GM19328 (cell line): ENCODE data around the gene ZNF276.
A peak's percentile ranks its signal among the peaks of the same experiment; 100 is the strongest.

Experiments used
- ATAC-seq: cut with Tn5 transposase; IDR thresholded peaks from one replicate; pipeline ENCODE4 v1.9.1; 2021; ENCODE audit warnings: mild to moderate bottlenecking, moderate library complexity; ENCODE audit not compliant: unreplicated experiment

The ZNF276 gene

DNA sequence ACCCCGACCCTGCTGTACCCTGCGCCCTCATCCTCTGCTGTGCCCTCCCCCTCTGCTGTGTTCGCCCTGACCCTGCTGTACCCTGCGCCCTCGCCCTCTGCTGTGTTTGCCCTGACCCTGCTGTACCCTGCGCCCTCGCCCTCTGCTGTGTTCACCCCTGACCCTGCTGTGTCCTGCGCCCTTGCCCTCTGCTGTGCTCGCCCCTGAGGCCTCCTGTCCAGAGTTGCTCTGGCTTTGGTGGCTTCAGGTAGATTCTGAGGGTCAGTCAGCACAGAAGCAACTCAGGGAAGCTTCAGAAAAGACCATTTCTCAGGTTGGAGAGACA lies 11.5 kb downstream of the ZNF276 start:
- no peak for ATAC-seq

- ATAC-seq = no peak
These were observed 12.0 kb downstream of the ZNF276 start for GRCh38 chr16:89733322-89733721.

GRCh38 chr16:89733792-89734191 lies 12.5 kb downstream of the ZNF276 start:
- ATAC-seq = no peak

- ATAC-seq = no peak
These were observed 15.2 kb downstream of the ZNF276 start for GRCh38 chr16:89736554-89736953.

- ATAC-seq = no peak
These were observed 16.2 kb downstream of the ZNF276 start for GRCh38 chr16:89737341-89738071.

DNA sequence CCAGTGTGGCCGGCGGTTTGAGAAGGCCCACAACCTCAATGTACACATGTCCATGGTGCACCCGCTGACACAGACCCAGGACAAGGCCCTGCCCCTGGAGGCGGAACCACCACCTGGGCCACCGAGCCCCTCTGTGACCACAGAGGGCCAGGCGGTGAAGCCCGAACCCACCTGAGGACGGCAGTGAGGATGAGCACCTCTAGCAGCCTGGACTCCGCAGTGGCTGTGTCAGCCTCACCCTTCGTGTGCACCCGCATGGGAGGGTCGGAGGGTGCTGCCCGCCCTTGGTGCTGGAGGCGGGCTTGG lies 16.7 kb downstream of the ZNF276 start:
- no peak for ATAC-seq

DNA sequence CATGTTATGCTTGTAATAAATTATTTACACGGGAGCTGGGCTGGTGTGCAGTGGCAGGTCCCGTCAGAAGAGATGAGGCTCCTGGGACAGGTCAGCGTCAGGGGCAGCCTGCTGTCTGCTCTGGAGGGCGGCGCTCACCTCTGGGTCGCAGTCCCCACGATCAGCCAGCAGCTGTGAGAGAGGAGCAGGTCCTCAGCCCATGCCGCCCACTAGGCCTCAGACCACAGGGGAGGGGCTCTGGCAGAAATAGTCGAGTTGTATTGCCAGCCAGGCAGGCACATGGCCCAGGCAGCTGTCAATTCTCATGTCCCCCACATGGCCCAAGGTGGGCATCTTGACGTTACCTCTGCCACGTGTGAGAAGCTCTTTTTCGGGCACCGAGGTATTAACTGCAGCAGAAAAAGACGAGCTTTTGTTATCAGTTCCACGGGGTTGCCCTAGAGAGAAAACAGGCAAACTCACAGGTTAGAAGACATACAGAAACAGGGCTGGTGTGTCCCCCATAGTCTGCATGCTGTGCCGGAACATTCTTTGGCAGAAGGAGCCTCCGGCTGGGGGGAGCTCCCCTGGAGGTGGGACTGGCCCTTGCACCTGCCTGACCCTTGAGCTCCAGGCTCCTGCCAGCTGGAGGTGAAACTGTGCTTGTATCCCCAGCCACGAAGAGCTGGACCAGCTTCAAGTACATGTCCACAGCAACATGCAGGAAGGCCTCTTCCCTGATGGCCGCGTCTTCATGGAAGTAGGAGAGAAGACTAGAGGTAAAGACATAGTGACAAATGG lies 17.4 kb downstream of the ZNF276 start:
- ATAC-seq = no peak

GRCh38 chr16:89739383-89739782 lies 18.0 kb downstream of the ZNF276 start:
- no peak for ATAC-seq

DNA sequence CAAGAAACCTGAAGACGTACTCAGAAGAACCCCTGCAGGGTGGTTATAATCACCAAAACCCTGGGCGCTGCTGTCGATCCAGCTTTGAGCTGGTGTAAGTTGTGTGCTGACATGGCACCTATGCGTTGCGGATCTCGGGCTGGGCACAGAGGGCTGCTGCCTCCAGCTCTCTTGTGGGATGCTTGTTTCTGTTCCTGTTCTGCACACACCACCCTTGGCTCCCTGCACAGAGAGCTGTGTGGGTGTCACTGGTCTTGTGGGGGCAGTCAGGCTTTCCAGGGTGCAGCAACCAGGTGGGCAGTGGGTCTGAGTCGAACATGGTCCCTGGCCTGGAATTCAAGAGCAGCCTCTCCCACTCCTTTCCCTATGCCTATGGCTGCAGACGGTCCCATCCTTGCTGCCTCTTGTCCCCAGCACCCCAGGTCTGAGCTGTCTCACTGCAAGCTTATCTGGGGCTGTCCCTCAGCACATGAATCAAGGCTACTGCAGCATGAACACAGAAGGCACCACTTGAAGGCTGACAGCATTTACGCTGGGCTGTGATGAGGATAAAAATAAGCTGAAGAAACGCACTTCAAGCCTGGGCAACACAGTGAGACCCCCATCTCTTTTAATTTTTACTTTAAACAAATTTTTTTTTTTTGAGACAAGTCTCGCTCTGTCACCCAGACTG lies 20.1 kb downstream of the ZNF276 start:
- no peak for ATAC-seq

DNA sequence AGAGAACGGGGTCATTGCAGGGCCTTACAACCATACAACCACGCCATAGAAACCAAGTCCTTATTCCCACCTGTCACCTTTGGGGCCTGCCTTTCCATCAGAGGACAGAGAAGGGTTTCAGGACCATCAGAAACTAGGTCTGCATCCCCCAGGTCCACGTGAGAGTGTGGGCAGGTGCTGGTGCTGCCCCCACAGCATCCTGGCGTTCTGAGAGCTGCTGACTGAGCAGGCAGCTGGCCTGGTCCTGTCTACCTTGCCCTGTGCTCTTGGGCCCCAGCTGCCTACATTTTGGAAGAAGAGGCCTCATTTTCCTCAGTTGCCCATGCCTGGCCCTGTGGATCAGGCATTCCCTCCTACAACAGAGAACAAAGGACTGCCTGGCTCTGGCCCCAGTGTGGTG lies 21.6 kb downstream of the ZNF276 start:
- ATAC-seq = no peak

GRCh38 chr16:89744813-89745212 lies 23.5 kb downstream of the ZNF276 start:
- ATAC-seq = no peak

DNA sequence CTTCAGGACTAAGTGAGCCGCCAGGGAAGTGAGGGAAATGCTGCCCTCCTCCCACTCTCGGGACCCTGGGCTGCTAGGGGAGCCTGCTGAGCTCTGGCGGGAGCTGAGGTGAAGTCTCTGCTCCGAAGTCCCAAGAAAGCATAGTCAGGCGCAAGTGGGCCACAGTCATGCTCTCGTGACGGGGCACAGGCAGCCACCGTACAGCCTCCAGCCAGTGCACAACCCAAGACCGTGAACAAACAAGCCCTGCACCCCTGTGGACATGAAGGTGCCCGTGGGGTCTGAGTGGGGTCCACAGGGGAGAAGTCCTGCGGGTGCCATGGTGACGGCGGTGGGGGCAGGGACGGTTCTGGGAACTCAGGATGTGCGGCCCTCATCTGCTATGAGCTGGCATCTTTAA lies 24.7 kb downstream of the ZNF276 start:
- ATAC-seq = no peak

GRCh38 chr16:89748076-89748475 lies 26.7 kb downstream of the ZNF276 start:
- ATAC-seq = no peak

GRCh38 chr16:89748921-89749320 lies 27.6 kb downstream of the ZNF276 start:
- no peak for ATAC-seq

GRCh38 chr16:89749637-89750036 lies 28.3 kb downstream of the ZNF276 start:
- ATAC-seq = no peak

DNA sequence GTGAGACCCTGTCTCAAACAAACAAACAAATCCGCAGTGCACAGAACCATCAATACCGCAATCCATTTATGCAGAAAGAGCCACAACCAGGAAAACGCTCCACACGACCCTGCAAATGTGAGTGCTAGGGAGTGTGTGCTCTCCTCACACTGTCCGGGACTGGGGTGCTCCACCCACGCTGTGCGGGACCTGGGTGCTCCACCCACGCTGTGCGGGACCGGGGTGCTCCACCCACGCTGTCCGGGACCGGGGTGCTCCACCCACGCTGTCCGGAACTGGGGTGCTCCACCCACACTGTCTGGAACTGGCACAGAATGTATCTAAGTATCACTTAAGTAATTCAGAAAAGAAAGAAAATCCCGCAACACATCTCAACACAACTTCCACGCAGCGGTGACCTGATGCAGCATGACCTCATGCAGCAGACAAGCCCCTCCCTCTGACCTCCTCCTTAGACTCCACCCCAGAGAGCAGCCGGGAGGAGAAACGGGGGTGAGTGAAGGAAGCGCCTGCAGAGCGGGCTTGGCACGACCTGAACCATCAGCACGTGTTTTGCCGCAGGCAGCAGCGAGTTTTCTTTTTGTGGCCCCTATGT lies 38.5 kb downstream of the ZNF276 start:
- no peak for ATAC-seq

GRCh38 chr16:89761304-89761922 lies 40.1 kb downstream of the ZNF276 start:
- no peak for ATAC-seq

GRCh38 chr16:89764711-89765201 lies 43.4 kb downstream of the ZNF276 start:
- peak; percentile 83 for ATAC-seq

DNA sequence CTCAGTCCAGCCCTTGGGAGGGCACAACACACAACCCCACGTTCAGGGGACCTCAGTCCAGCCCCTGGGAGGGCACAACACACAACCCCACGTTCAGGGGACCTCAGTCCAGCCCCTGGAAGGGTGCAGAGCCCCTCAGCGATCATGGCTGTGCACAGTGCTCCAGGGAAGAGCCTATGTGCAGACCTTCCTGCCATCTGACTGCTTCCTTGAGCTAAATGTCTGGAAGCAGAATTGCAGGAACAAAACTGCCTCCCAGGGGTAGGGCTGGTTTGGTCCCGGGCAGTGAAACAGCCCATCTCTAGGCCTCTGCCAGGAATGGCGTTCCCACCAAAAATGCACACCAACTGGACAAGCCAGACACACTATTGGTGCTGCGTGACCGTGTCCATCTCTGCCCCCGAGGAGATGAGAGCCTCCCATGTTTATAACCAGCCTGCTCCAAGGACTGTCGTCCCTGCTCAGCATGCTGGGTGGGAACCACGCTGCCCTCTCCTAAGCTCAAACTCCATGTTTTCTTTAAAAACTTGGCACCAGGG lies 44.0 kb downstream of the ZNF276 start:
- ATAC-seq = no peak

- no peak for ATAC-seq
These were observed 49.0 kb downstream of the ZNF276 start for GRCh38 chr16:89770367-89770766.

DNA sequence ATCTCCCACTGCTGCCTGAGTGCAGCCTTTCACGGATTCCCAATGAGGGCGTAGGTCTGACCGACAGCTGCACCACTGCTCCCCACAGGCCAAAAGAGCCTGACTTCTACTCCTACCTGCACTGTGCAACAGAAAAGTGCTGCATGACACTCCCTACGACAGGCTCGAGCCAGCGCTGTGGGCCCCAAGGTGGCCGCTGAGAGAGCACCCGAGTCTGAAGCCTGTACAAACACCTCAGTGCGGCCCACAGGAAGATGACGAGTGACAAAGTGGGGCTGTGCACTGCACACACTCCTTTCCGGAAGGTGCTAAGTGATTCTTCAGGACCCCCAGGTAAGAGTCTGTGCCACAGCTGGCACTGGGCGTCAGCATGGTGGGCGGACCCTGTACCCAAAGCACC lies 53.9 kb downstream of the ZNF276 start:
- no peak for ATAC-seq
